H1 (cell line): ENCODE results near the gene LRP5. TPM values are rescaled to one million over a fixed set of nuclear protein-coding genes. Genes with fewer than 3 reads are reported as not detected.

Source experiments
- CTCF ChIA-PET: fragments of 300-600 bp; sonication (Branson Sonifier 250); formaldehyde crosslinking; loops from one replicate; lab custom pipeline; 2021; ENCODE audit not compliant: partially characterized antibody; lab: Charles Lee
- POLR2A ChIA-PET: fragments of 300-600 bp; sonication (Branson Sonifier 250); formaldehyde crosslinking; loops from one replicate; lab custom pipeline; 2021; ENCODE audit warnings: inconsistent platforms; ENCODE audit not compliant: partially characterized antibody; lab: Charles Lee
- DNase-seq, 2 experiments: peaks; one replicate each; pipeline versions ENCODE4 v3.0.0 to v3.0.0-alpha.2; 2010 to 2022; ENCODE audit warnings: low spot score in 2 of 2, low read depth in 1 of 2, mixed read lengths in 1 of 2
- FAIRE-seq: peaks from 2 replicates; lab custom pipeline; 2011; peaks lifted over from hg19 to GRCh38; lab: Jason Lieb, UNC
- H2AFZ ChIP-seq: 2 replicates; pipeline ENCODE4 v1.8.1; 2012; ENCODE audit warnings: low read length, inconsistent platforms
- H2AK5ac ChIP-seq: 2 replicates; pipeline ENCODE4 v1.6.1; 2013; ENCODE audit warnings: low read depth, low read length
- H2BK120ac ChIP-seq: replicated peaks from 2 replicates; pipeline ENCODE3; 2013; ENCODE audit warnings: low read depth, low read length, inconsistent platforms
- H2BK12ac ChIP-seq: 2 replicates; pipeline ENCODE4 v1.6.1; 2013; ENCODE audit warnings: low read depth, low read length
- H2BK15ac ChIP-seq: 2 replicates; pipeline ENCODE4 v1.6.1; 2013; ENCODE audit warnings: low read length
- H2BK20ac ChIP-seq: 2 replicates; pipeline ENCODE4 v1.6.1; 2013; ENCODE audit warnings: low read length
- H2BK5ac ChIP-seq: 2 replicates; pipeline ENCODE4 v1.6.1; 2013; ENCODE audit warnings: low read depth, low read length
- H3K14ac ChIP-seq: 2 replicates; pipeline ENCODE4 v1.6.1; 2013; ENCODE audit warnings: inconsistent platforms; ENCODE audit not compliant: insufficient read length
- H3K18ac ChIP-seq: 2 replicates; pipeline ENCODE4 v1.6.1; 2013; ENCODE audit warnings: low read length; ENCODE audit errors: extremely low read depth
- H3K23ac ChIP-seq: 2 replicates; pipeline ENCODE4 v1.6.1; 2013; ENCODE audit warnings: inconsistent platforms; ENCODE audit not compliant: insufficient read length
- H3K23me2 ChIP-seq: 2 replicates; pipeline ENCODE4 v1.6.1; 2013; ENCODE audit warnings: low read depth, low read length
- H3K27ac ChIP-seq: 2 replicates; pipeline ENCODE4 v1.6.1; 2011; ENCODE audit warnings: low read depth, low read length, inconsistent platforms
- H3K27me3 ChIP-seq, 4 experiments: replicated peaks in 1 of 4; 1 replicate in 1 of 4; 2 replicates in 3 of 4; pipeline versions ENCODE4 v1.6.1 to v1.8.1; 2011 to 2013; ENCODE audit warnings: low read length in 3 of 4, mild to moderate bottlenecking in 3 of 4, inconsistent platforms in 2 of 4, mixed read lengths in 2 of 4, moderate library complexity in 1 of 4; ENCODE audit not compliant: control insufficient read depth in 3 of 4, insufficient read depth in 3 of 4; ENCODE audit errors: extremely low read depth in 1 of 4
- H3K36me3 ChIP-seq, 4 experiments: 2 replicates each; pipeline versions ENCODE4 v1.6.1 to v1.8.1; 2011 to 2013; ENCODE audit warnings: mild to moderate bottlenecking in 4 of 4, low read length in 3 of 4, moderate library complexity in 2 of 4, control low read depth in 1 of 4, inconsistent platforms in 1 of 4; ENCODE audit not compliant: insufficient read depth in 4 of 4, control insufficient read depth in 2 of 4
- H3K4ac ChIP-seq: replicated peaks from 2 replicates; pipeline ENCODE3; 2013; ENCODE audit warnings: low read length, low read depth, mixed read lengths, inconsistent platforms; ENCODE audit not compliant: insufficient read length
- H3K4me1 ChIP-seq, 4 experiments: replicated peaks in 1 of 4; 1 replicate in 1 of 4; 2 replicates in 3 of 4; pipeline versions ENCODE4 v1.6.1 to v1.8.1; 2011 to 2013; ENCODE audit warnings: low read length in 3 of 4, inconsistent platforms in 2 of 4, mixed read lengths in 1 of 4; ENCODE audit not compliant: insufficient read depth in 4 of 4, control insufficient read depth in 3 of 4
- H3K4me2 ChIP-seq, 2 experiments: 2 replicates each; pipeline versions ENCODE4 v1.6.1 to v1.8.1; 2011 to 2013; ENCODE audit warnings: low read depth in 2 of 2, low read length in 2 of 2, control low read depth in 1 of 2, inconsistent platforms in 1 of 2, mild to moderate bottlenecking in 1 of 2; ENCODE audit not compliant: insufficient read depth in 1 of 2
- H3K4me3 ChIP-seq, 4 experiments: fragments of 200-600, 300-600 bp in 1 of 4; sonication (generic), shearing (Covaris generic), sonication (Bioruptor Twin) in 1 of 4; 2 replicates each; pipeline versions ENCODE4 v1.5.1 to v1.8.1; 2011 to 2016; ENCODE audit warnings: low read length in 4 of 4, low read depth in 3 of 4, control low read depth in 2 of 4, inconsistent platforms in 2 of 4, mild to moderate bottlenecking in 2 of 4, mixed read lengths in 1 of 4, moderate library complexity in 1 of 4; ENCODE audit not compliant: insufficient read depth in 2 of 4; ENCODE audit errors: extremely low read depth in 1 of 4
- H3K56ac ChIP-seq: replicated peaks from 2 replicates; pipeline ENCODE3; 2013; ENCODE audit warnings: low read depth, mild to moderate bottlenecking, mixed read lengths, low read length, inconsistent platforms; ENCODE audit not compliant: insufficient read length
- H3K79me1 ChIP-seq: 2 replicates; pipeline ENCODE4 v1.6.1; 2013; ENCODE audit warnings: low read depth, low read length, control low read depth
- H3K79me2 ChIP-seq, 2 experiments: 2 replicates each; pipeline versions ENCODE4 v1.6.1 to v1.8.1; 2012 to 2013; ENCODE audit warnings: low read length in 2 of 2, mild to moderate bottlenecking in 2 of 2, inconsistent platforms in 1 of 2; ENCODE audit not compliant: insufficient read depth in 2 of 2, control insufficient read depth in 1 of 2
- H3K9ac ChIP-seq, 4 experiments: replicated peaks in 1 of 4; 1 replicate in 1 of 4; 2 replicates in 3 of 4; pipeline versions ENCODE4 v1.6.1 to v1.8.1; 2011 to 2013; ENCODE audit warnings: low read depth in 3 of 4, low read length in 3 of 4, control low read depth in 2 of 4, mild to moderate bottlenecking in 2 of 4, moderate library complexity in 2 of 4, inconsistent platforms in 1 of 4; ENCODE audit errors: extremely low read depth in 1 of 4
- H3K9me3 ChIP-seq, 2 experiments: 2 replicates each; pipeline versions ENCODE4 v1.6.1 to v1.8.1; 2012 to 2013; ENCODE audit warnings: mild to moderate bottlenecking in 2 of 2, moderate library complexity in 2 of 2, control low read depth in 1 of 2, inconsistent platforms in 1 of 2, low read depth in 1 of 2, low read length in 1 of 2, mixed read lengths in 1 of 2; ENCODE audit not compliant: insufficient read depth in 2 of 2
- H4K20me1 ChIP-seq, 2 experiments: replicated peaks in 1 of 2; 2 replicates each; pipeline versions ENCODE3 to v1.8.1; 2011 to 2013; ENCODE audit warnings: inconsistent platforms in 2 of 2, low read length in 2 of 2, mild to moderate bottlenecking in 1 of 2; ENCODE audit not compliant: insufficient read depth in 2 of 2, control insufficient read depth in 1 of 2
- H4K5ac ChIP-seq: 2 replicates; pipeline ENCODE4 v1.6.1; 2013; ENCODE audit warnings: low read length, low read depth, mixed read lengths, inconsistent platforms; ENCODE audit not compliant: insufficient read length
- H4K8ac ChIP-seq: 2 replicates; pipeline ENCODE4 v1.8.0; 2013; ENCODE audit warnings: mild to moderate bottlenecking, moderate library complexity, low read length, inconsistent platforms; ENCODE audit not compliant: insufficient read depth; ENCODE audit errors: extremely low read depth
- H4K91ac ChIP-seq: replicated peaks from 2 replicates; pipeline ENCODE3; 2013; ENCODE audit warnings: low read length, mixed read lengths, inconsistent platforms; ENCODE audit not compliant: insufficient read length
- CREB1 ChIP-seq: IDR thresholded peaks from 2 replicates; pipeline ENCODE4 v1.6.1; 2012; ENCODE audit warnings: inconsistent platforms
- E2F6 ChIP-seq: IDR thresholded peaks from 2 replicates; pipeline ENCODE4 v1.6.1; 2012; ENCODE audit warnings: inconsistent platforms
- EP300 ChIP-seq, 2 experiments: IDR thresholded peaks; 1 replicate in 1 of 2; 2 replicates in 1 of 2; pipeline ENCODE4 v1.6.1; 2011 to 2012; ENCODE audit warnings: low read depth in 2 of 2, low read length in 2 of 2, mild to moderate bottlenecking in 2 of 2, borderline replicate concordance in 1 of 2, inconsistent platforms in 1 of 2, moderate library complexity in 1 of 2
- HDAC2 ChIP-seq, 2 experiments: fragments of 300-600 bp in 1 of 2; sonication (generic) in 1 of 2; IDR thresholded peaks; 2 replicates each; pipeline ENCODE4 v1.6.1; 2011 to 2012; ENCODE audit warnings: low read depth in 2 of 2, low read length in 2 of 2, mild to moderate bottlenecking in 2 of 2, moderate library complexity in 2 of 2, borderline replicate concordance in 1 of 2, inconsistent platforms in 1 of 2
- RAD21 ChIP-seq, 2 experiments: IDR thresholded peaks in 1 of 2; conservative IDR thresholded peaks in 1 of 2; 2 replicates each; pipeline ENCODE4 v1.6.1; 2011; ENCODE audit warnings: low read depth in 2 of 2, low read length in 2 of 2, improper control_type of control experiment in 1 of 2, inconsistent platforms in 1 of 2, mild to moderate bottlenecking in 1 of 2, moderate library complexity in 1 of 2
- SIN3A ChIP-seq, 2 experiments: IDR thresholded peaks in 1 of 2; conservative IDR thresholded peaks in 1 of 2; 2 replicates each; pipeline ENCODE4 v1.6.1; 2011 to 2012; ENCODE audit warnings: low read length in 2 of 2, improper control_type of control experiment in 1 of 2, low read depth in 1 of 2, mild to moderate bottlenecking in 1 of 2
- SP1 ChIP-seq: IDR thresholded peaks from 2 replicates; pipeline ENCODE4 v1.6.1; 2011; ENCODE audit warnings: low read depth, low read length
- TAF1 ChIP-seq: IDR thresholded peaks from 2 replicates; pipeline ENCODE4 v1.6.1; 2011; ENCODE audit warnings: mild to moderate bottlenecking, low read depth, low read length
- TCF12 ChIP-seq: IDR thresholded peaks from 2 replicates; pipeline ENCODE4 v1.6.1; 2011; ENCODE audit warnings: low read depth, mild to moderate bottlenecking, low read length
- WGBS, 2 experiments: shearing (Covaris generic) in 1 of 2; methylation state at CpG; one replicate each; pipeline versions ENCODE4 v1.1.6 to v1.1.7; 2013 to 2015; ENCODE audit warnings: low lambda C conversion rate in 2 of 2, mixed read lengths in 2 of 2, inconsistent platforms in 1 of 2, low coverage in 1 of 2, missing lambda C conversion rate in 1 of 2; ENCODE audit not compliant: insufficient replicate concordance in 2 of 2, insufficient coverage in 1 of 2, insufficient read length in 1 of 2; ENCODE audit errors: extremely low coverage in 1 of 2, missing lambda C conversion rate in 1 of 2; 5-methylcytosine and 5-hydroxymethylcytosine counted together
- polyA plus RNA-seq, 7 experiments: library from polyadenylated mRNA; depleted of rRNA in 3 of 7; stranded (reverse) in 5 of 7; unstranded in 2 of 7; fragments of >200 nt in 5 of 7; fragments of 200-250 nt in 2 of 7; gene quantifications; 1 replicate in 5 of 7; 2 replicates in 1 of 7; 4 replicates in 1 of 7; pipeline versions ENCODE4 v1.2.1 to v1.2.3, GENCODE V29; 2011 to 2013; ENCODE audit warnings: missing spikeins in 2 of 7, mixed read lengths in 2 of 7
- total RNA-seq: library from RNA; stranded (reverse); fragmentation: NEBNext Ultra II Directional; extraction: Animal tissue kit (Norgen Biotek cat#: 25700); gene quantifications from 2 replicates; pipeline ENCODE4 v1.2.1, GENCODE V29; 2021

LRP5 gene
- total and polyA plus RNA-seq, 2 of the 8 experiments (the other 6 are each of a cell fraction or from before 2014, with no cell fraction given) = 19.0 to 38.9 TPM

- POLR2A ChIA-PET = interaction anchor here (1.2 to 2.5 kb wide), 2 partner anchors 8 to 30 kb away, joined by 4 to 7 read pairs; no protein-coding TSS in a partner anchor
- no peak overlapping the region for H3K27ac ChIP-seq
- CTCF ChIA-PET = interaction anchor here (1.0 to 1.7 kb wide), 4 partner anchors 11 to 61 kb away, joined by 3 to 6 read pairs (median 4); no protein-coding TSS in a partner anchor
- H4K91ac ChIP-seq = no peak overlapping the region
- H2BK15ac ChIP-seq = no peak overlapping the region
- no peak overlapping the region for H3K4me2 ChIP-seq
- H3K23ac ChIP-seq = no peak overlapping the region
- H4K8ac ChIP-seq = no peak overlapping the region
- WGBS, 2 experiments = 84% methylated on average over 9 of the region's 9 CpGs; no CpG with 5 or more reads in 1 of the 2 experiments
- H2BK12ac ChIP-seq = no peak overlapping the region
- H3K18ac ChIP-seq = no peak overlapping the region
- H2BK5ac ChIP-seq = no peak overlapping the region; the same call in 1 of the 2 replicates
- H3K9ac ChIP-seq = no peak overlapping the region
- no peak overlapping the region for H3K4me3 ChIP-seq
- no peak overlapping the region for H3K14ac ChIP-seq
- H2BK120ac ChIP-seq = no peak overlapping the region
- H2BK20ac ChIP-seq = no peak overlapping the region
- no peak overlapping the region for H2AFZ ChIP-seq
- H3K4ac ChIP-seq = peak overlapping the region; percentile 38
- no peaks in the 10 kb centered on the region for H3K23me2 ChIP-seq
- no peaks in the 10 kb centered on the region for H3K9me3 ChIP-seq
- no peaks in the 10 kb centered on the region for H3K27me3 ChIP-seq
- H2AK5ac ChIP-seq = no peak overlapping the region
- H3K4me1 ChIP-seq = peaks cover 0 to 21% (median 14%) of the 10 kb centered on the region in 4 experiments; a peak in 6 of 7 replicates
- no peak for FAIRE-seq
- H3K79me1 ChIP-seq = peaks cover 32% of the 10 kb centered on the region
- H3K56ac ChIP-seq = no peak overlapping the region
- peaks cover 0 to 4% of the 10 kb centered on the region in 2 experiments for H4K20me1 ChIP-seq
- H4K5ac ChIP-seq = no peak overlapping the region
- H3K36me3 ChIP-seq = no peaks in the 10 kb centered on the region
- no peak for DNase-seq
- H3K79me2 ChIP-seq = peaks cover 0 to 87% of the 10 kb centered on the region in 2 experiments; a peak in 3 of 4 replicates
- TF ChIP-seq TCF12 (no peak), E2F6 (no peak), SP1 (no peak), HDAC2 (IDR thresholded peaks at IDR 0.05; ENCODE audit: borderline replicate concordance in 1 of 2, low read depth in 2 of 2, low read length in 2 of 2) (no peak), EP300 (IDR thresholded peaks at IDR 0.05; ENCODE audit: borderline replicate concordance in 1 of 2, low read depth in 2 of 2, low read length in 2 of 2) (no peak), RAD21 (IDR thresholded peaks at IDR 0.05 in 1 of 2, conservative IDR thresholded peaks at IDR 0.05 in 1 of 2; ENCODE audit: low read depth in 2 of 2, low read length in 2 of 2) (no peak), TAF1 (no peak), CREB1 (no peak), SIN3A (conservative IDR thresholded peaks at IDR 0.05 in 1 of 2, IDR thresholded peaks at IDR 0.05 in 1 of 2; ENCODE audit: low read depth in 1 of 2, low read length in 2 of 2) (no peak)
Measured at GRCh38 chr11:68322052-68322430, 9.7 kb downstream of the LRP5 start.
